Cortex of kidney (tissue), 1 donor: ENCODE results near the gene CASKIN1.
"Not testable (repeated sequence)": the region's sequence is repeated elsewhere in the genome, so short reads cannot be mapped to it uniquely, and the experiment has no call there.

Experiments
- DNase-seq: peaks from one replicate; lab custom pipeline; 2025; lab: John Stamatoyannopoulos, UW

CASKIN1 gene

GRCh38 chr16:2210386-2211365 is 14.3 kb upstream of the CASKIN1 start, which contains the start of gene BRICD5:
BRICD5 (minus strand) TSS chr16:2210863; CDS start chr16:2210833, 30 bp downstream.
- DNase-seq = no peak

DNA sequence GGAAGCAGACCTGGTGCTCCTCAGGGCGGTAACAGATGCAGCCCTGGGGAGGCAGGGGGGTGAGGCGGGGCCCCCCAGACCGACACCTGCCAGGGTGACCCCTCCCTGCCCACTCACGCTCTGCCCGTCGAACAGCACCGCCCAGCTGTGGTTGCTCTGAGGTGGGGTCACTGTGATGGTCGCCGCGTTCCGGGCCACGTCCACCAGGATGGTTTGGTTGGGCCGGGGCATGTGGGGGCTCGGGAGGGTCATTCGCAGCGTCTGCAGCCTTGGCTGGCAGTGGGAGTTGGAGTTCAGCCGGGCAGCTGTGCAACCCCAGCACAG is 13.6 kb upstream of the CASKIN1 start:
- DNase-seq = no peak

GRCh38 chr16:2209258-2210008 is 13.0 kb upstream of the CASKIN1 start:
- DNase-seq = no peak

GRCh38 chr16:2208772-2209171 is 12.4 kb upstream of the CASKIN1 start:
- no peak for DNase-seq

- DNase-seq = no peak
These were observed 11.9 kb upstream of the CASKIN1 start for GRCh38 chr16:2208308-2208707.

- DNase-seq = no peak
These were observed 11.5 kb upstream of the CASKIN1 start for GRCh38 chr16:2207872-2208271.

GRCh38 chr16:2206780-2207433 is 10.5 kb upstream of the CASKIN1 start:
- no peak for DNase-seq

GRCh38 chr16:2206420-2206779 is 10.0 kb upstream of the CASKIN1 start:
- no peak for DNase-seq

DNA sequence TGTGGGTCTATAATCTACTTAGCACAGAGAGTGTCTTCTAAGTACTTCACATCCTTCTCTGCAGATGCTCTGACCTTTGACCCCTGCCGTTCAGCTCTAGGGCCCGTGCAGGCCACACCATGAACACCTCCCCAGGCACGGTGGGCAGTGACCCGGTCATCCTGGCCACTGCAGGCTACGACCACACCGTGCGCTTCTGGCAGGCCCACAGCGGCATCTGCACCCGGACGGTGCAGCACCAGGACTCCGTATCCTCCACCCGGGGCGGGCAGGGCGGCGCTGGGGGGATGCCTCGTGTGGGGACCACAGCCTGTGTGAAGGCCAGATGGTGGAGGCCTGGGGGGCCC is 9.5 kb upstream of the CASKIN1 start:
- no peak for DNase-seq

DNA sequence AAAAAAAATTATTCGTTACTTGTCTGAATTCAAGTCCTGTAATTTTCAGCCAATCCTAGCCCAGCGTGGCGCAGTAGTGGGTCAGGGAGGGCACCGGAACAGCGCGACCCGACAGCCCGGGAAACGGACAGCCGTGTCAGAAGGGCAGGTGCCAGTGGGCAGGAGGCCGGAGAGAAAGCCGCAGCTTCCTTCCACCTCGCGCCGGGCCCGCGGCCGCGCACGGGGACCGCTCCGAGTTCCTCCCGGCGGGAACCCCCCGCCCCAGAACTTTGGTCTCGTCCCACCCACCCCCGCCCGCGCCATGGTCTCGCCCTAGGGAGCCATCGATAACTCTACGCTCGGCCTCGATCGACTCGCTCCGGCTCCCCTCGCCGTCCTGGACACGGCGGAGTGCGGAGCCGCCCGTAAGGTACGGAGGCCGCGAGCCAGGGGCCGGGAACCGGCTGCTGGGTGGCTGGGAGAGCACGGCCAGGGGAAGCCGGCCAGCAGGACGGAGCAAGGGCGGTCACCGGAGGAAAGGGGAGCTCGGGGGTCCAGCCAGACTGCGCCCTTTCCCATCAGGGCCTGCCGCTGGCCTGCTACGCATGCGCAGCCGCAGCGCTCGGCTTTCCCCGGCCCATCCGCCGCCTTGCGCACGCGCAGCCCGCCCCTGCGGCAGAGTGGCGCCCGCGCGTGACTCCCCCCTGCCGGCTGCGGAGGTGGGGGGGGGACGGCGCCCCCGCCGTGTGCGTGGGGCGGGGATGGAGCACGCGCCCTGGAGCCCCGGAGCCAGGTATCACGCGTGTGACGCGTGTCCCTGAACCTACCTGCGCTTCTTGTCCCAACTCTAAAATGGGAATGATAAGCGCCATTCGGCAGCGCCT is 8.9 kb upstream of the CASKIN1 start, which contains the start of gene MLST8:
Gene MLST8, plus strand, starts transcription at position 351 of the 863 bp plus-strand sequence. CDS start 632 bp downstream, outside the sequence.
- no peak for DNase-seq

DNA sequence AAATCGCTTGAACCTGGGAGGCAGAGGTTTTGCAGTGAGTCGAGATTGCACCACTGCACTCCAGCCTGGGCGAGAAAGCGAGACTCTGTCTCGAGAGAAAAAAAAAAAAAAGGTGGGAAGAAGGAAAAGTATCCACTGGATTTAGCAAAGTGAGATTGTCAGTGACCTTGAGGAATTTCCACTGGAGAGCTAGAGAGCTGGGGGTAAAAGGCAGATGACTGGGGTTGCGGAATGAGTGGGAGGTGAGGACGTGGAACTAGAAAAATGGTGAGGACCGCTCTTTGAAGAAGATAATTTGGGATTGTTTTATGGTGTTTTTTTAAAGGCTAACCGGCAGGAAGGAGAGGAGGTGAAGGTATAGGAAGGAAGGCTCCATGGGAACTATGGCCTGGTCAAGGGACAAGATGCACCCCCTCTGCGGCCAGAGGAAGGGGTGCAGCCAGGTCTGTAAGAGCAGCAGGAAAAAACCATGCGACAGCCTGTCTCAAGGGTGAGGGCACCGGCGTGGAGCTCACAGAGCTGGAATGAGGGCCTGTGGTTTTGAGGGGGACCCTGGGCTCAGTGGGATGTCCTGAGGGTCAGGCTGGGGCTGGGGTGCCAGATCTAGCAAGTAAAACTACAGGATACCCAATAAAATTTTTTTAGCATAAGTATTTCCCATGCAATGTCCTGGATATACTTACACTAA is 8.2 kb upstream of the CASKIN1 start:
- DNase-seq = no peak

- not testable (repeated sequence) for DNase-seq
These were observed 6.8 kb upstream of the CASKIN1 start for GRCh38 chr16:2203119-2203688.

- no peak for DNase-seq
These were observed 3.9 kb upstream of the CASKIN1 start for GRCh38 chr16:2200313-2200712.

DNA sequence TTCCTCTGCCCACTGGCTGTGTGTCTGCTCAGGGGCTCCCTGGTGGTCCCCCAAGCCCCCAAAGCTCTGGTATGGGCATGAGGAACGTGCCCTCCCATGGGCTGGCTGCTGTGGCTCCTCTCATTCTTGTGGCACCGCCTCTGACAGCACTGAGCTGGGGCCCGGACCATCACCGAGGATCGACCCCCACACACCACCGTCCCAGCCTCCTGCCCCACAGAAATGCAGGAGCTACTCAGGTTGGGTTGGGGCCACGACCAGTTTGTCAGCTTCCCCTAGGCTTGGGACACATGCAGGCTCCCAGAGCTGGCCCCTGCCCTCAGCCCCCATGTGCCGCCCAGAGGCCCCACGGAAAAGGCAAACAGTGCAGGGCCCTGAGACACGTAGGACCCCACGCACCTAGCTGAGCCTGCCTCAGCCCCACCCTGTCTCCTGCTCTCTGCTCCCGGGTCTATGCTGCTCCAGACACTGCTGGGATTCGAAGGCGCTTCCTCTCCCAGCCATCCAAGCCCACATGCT is 3.3 kb upstream of the CASKIN1 start:
- DNase-seq = no peak

GRCh38 chr16:2199095-2199494 is 2.7 kb upstream of the CASKIN1 start:
- DNase-seq = no peak

GRCh38 chr16:2198283-2198682 is 1.9 kb upstream of the CASKIN1 start:
- DNase-seq = no peak

GRCh38 chr16:2197765-2198164 is 1.4 kb upstream of the CASKIN1 start:
- DNase-seq = no peak

GRCh38 chr16:2196981-2197511 is 641 bp upstream of the CASKIN1 start:
- DNase-seq = no peak

- no peak for DNase-seq
These were observed 863 bp downstream of the CASKIN1 start for GRCh38 chr16:2195322-2196161.
